GM12892 (cell line): ENCODE measurements around the gene ZCCHC7.
"Not testable (repeated sequence)": the region's sequence is repeated elsewhere in the genome, so short reads cannot be mapped to it uniquely, and the experiment has no call there.

Experiments
- POLR2A ChIP-seq: IDR thresholded peaks from 2 replicates; pipeline ENCODE4 v1.6.1; 2011; ENCODE audit warnings: low read depth, low read length, control low read depth
- TAF1 ChIP-seq: IDR thresholded peaks from 2 replicates; pipeline ENCODE4 v1.6.1; 2011; ENCODE audit warnings: low read depth, mild to moderate bottlenecking, control low read depth, low read length, borderline replicate concordance

GRCh38 chr9:37120843-37121335 lies 515 bp downstream of the ZCCHC7 start:
- not testable (repeated sequence) for TF ChIP-seq POLR2A, TAF1
